Activated naive CD4-positive, alpha-beta T cell treated with Interleukin-2 at 50 U/mL for 16 hours (primary cell): ENCODE measurements around the gene ABHD17A.
A peak's percentile ranks its signal among the peaks of the same experiment; 100 is the strongest.
"Not testable (repeated sequence)": the region's sequence is repeated elsewhere in the genome, so short reads cannot be mapped to it uniquely, and the experiment has no call there.

Experiments
- DNase-seq: peaks from one replicate; pipeline ENCODE4 v3.0.0-alpha.2; 2020

Gene ABHD17A

DNA sequence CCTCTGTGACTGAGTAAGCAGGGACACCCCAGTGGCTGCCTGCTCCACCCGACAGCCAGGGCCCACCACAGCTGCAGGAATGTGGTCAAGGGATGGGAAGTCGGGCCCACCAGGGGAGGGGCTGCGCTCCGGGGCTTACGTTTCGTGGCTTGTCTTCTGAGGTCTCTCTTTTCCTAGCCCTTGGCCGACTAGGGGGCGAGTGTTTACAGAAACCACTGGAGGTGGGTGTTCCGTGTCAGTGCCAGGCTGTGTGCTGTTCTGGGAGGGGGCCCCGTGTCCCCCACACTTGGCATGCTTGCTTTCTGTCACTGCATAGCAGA, 24.4 kb upstream of the ABHD17A start:
- DNase-seq, result no peak

DNA sequence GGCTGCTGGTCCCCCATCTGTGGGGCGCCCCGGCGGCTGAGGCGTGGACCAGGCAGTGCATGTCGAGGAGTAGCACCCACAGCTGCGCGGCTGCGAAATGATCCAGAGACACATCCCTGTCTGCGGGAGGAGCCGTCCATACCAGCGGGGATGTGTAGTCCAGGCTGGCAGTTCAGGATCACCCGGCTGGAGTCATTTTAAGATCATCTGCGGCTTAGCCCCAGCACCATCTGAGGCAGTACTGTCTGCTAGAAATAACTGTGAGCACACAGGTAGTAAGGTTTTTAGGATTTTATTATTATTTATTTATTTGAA, 23.0 kb upstream of the ABHD17A start:
- no peak for DNase-seq

DNA sequence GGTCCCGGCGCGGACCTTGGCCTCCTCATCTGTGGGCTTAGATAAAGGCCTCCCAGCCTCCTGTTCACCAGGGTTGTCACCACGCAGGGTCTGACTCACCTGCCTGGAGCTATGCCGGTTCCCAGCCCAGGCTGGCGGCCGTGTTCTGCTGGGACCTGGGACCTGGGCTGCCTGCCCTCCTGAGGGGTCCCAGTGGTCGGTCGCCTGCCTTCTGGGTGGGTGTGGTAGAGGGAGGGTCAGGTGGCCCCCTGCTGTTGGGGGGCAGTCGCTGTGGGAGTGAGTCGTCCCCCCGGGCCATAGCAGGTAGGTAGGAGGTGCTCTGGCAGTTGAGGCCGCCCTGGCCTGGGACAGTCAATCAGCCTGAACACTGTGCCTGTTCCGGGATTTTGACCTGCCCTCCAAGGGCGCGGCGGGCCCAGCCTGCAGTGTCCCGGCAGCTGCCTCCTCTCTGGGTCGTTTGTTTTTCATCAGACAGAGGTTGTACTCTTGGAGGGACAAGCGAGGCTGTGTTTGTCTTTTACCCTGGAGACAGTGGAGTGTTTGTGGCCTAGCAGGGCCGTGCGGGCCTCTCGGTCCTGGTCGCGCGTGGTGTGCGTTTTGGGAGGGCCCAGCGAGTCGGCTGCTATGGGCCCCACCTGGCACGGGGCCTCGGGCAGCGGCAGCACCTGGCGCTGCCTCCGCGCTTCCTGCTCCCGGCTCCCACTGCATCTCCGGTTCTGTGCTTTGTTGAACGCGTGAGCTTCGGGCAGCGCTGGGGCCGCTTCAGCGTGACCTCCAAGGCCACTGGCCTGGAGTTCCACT, 22.5 kb upstream of the ABHD17A start:
- DNase-seq, result no peak

DNA sequence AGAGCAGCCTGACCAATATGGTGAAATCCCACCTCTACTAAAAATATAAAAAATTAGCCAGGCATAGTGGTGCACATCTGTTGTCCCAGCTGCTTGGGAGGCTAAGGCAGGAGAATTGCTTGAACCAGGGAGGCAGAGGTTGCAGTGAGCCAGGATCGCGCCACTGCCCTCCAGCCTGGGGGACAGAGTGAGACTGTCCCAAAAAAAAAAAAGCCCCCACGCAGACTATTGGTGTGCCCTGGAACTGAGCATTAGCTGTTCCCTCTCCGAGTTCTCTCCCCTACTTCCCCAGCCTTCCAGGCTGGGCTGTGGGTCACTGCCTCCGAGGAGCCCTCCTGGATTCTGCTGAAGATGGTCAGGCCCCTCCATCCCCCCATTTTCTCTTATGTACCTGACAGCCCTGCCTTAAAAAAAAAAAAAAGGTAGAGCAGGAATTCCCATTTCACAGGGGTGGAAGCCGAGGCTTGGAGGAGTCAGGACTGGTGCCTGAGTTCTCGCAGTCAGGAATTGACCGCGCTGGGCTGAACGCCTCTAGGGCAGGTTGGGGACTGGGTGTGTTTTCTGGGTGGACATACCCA, 21.8 kb upstream of the ABHD17A start:
- no peak for DNase-seq

DNA sequence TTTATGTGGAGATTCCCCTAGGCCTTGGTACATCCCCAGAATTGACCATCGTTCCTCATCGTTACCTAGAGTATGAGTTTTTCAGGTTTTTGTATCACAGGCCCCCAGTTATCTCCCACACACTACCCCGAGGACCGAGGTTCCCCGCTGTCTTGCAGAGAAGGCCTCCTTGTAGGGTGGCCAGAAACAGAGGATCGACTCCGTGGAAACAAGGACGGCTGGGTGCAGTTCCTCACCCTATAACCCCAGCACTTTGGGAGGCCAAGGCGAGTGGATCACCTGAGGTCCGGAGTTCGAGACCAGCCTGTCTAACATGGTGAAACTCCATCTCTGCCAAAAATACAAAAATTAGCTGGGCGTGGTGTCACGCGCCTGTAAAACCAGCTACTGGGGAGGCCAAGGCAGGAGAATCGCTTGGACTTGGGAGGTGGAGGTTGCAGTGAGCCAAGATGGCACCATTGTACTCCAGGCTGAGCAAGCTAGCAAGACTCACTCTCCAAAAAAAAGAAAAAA, 20.6 kb upstream of the ABHD17A start:
- DNase-seq, result no peak

DNA sequence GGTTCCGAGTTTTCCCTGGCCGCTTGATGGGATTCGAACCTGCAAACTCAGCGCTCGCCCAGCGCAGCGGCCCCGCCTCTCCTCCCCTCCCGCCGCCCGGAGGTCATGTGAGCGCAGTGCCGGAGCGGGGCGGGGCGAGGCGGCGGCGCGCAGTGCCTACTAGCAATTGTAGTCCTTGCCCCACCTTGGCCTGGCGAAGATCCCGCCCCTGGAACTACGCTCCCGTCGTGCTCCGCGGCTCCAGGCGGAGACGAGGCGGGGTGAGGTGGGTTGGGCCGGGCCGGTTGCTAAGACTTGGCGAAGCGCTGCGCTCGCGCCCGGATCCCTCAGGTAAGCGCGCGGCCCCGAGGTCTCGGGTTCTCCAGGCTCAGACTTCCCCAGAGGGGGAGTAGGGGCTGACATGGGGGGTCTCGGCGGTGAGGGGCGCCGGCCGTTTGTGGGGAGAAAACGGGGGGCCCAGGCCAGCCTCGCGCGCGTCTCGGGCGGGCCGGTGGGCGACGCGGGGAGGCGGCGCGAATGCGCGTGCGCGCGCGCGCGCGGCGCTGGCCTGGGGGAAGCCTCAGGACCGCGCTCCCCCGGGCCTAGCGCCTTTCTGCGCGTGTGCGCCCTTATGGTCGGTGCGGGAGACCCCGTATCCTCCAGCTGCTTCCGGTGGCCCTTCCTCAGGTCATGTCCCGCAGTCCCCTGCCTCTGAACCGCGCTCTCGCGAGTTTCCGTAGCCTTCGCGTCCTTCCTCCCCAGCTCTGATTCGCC, 20.0 kb upstream of the ABHD17A start, which contains the start of the genes ADAT3 and SCAMP4:
Gene ADAT3, plus strand, starts transcription at position 290 of the 753 bp plus-strand sequence. CDS start 6,649 bp downstream, outside the sequence.
Gene SCAMP4, plus strand, starts transcription at position 290 of the 753 bp plus-strand sequence. CDS start 9,621 bp downstream, outside the sequence.
- DNase-seq, result peak; percentile 99

DNA sequence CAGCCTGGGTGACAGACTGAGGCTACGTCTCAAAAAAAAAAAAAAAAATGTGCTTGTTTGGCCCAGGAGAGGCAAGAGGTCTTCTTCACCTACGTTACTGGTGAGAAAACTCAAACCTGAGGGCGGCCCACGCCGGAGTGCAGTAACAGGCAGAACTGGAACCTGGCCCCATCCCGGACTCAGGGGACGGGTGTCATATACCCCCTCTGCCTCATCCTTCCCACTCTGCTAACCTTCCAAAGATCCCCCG, 19.5 kb upstream of the ABHD17A start:
- no peak for DNase-seq

DNA sequence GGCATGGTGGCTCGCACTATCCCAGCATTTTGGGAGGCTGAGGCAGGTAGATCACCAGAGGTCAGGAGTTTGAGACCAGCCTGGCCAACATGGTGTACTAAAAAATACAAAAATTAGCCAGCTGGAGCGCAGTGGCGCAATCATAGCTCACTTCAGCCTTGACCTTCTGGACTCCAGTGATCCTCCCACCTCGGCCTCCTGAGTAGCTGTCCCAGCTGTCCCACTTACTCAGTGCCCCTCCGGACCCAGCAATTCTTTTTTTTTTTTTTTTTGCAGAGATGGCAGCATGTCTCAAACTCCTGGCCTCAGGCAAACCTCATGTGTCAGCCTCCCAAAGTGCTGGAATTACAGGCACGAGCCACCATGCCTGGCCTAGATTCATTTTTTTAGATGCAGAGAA, 17.6 kb upstream of the ABHD17A start:
- no peak for DNase-seq

DNA sequence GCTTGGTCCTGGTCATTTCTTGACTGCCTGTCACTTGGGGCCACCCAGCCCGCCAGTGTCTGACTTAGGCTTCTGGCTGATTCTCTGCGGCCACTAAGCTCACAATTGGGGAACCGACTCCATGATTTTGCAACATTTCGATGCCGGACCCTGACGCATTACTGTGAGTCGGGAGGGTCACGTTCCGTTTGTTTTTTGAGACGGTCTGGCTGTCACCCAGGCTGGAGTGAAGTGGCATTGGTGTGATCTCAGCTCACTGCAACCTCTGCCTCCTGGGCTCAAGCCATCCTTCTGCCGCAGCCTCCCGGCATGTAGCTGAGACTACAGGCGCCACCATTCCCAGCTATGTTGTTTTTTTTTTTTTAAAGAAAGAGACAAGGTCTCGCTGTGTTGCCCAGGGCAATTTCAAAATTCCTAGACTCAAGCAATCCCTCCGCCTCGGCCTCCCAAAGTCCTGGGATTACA, 16.7 kb upstream of the ABHD17A start:
- no peak for DNase-seq

DNA sequence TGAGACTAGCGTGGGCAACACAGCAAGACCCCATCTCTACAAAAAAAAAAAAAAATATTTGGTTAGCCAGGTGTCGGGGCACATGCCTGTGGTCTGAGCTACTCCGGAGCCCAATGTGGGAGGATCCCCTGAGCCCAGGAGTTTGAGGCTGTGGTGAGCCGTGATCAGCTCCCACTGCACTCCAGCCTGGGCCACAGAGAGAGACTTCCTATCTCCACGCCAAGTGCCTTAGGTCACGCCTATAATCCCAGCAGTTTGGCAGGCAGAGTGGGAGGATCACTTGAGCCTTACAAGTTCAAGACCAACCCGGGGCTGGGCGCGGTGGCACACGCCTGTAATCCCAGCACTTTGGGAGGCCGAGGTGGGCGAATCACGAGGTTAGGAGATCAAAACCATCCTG, 11.2 kb upstream of the ABHD17A start:
- no peak for DNase-seq

DNA sequence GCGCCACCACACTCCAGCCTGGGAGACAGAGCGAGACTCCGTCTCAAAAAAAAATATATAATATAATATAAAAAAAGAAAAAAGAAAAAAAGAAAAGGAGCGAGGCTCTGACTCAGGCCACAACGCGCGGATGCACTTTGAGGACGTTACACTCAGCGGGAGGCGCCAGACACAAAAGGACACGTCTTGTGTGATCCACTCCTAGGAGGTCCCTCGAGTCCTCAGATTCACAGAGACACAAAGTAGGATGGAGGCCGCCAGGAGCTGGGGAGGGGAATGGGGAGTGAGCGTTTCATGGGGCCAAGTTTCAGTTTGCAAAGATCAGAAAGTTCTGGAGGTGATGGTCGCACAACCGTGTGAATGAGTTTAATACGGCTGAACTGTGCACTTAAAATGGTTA, 8.5 kb upstream of the ABHD17A start:
- DNase-seq, result no peak

DNA sequence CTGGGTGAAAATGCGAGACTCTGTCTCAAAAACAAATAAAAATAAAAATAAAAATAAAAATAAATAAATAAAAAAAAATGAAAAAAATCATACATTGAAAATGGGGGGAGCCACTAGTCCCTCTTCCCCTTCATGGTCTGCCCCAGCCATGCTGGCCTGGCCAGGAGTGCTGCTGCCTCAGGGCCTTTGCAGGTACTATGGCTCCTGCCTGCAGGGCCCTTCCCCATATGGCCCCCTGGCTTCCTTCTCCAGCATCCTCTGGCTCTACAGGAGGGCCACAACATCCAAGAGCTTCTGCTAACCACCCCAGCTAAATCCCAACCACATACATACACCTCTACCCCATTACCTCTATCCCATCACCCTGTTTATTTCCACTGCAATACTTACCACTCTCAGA, 4.6 kb upstream of the ABHD17A start:
- DNase-seq, result no peak

DNA sequence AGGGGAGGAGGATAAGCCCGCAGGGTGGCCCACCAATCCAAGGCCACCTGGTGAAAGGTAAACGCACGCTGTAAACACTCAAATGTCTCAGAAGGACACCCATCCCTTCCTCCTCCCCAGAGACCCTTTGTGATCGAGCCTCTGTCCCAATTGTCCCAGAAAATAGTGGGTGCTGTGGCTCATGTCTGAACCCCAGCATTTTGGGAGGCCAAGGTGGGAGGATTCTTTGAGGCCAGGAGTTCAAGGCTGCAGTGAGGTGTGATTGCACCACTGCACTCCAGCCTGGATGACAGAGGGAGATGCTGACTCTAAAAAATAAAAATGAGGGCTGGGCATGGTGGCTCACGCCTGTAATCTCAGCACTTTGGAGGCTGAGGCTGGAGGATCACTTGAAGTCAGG, 3.1 kb upstream of the ABHD17A start:
- no peak for DNase-seq

DNA sequence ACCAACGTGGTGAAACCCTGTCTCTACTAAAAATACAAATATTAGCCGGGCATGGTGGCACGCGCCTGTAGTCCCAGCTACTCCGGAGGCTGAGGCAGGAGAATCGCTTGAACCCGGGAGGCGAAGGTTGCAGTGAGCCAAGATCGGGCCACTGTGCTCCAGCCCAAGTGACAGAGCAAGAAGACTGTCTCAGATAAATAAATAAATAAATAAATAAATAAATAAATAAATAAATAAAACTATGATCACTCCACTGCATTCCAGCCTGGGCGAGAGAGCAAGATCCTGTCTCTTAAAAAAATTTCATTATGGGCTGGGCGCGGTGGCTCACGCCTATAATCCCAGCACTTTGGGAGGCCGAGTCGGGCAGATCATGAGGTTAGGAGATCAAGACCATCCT, 1.1 kb upstream of the ABHD17A start:
- not testable (repeated sequence) for DNase-seq

DNA sequence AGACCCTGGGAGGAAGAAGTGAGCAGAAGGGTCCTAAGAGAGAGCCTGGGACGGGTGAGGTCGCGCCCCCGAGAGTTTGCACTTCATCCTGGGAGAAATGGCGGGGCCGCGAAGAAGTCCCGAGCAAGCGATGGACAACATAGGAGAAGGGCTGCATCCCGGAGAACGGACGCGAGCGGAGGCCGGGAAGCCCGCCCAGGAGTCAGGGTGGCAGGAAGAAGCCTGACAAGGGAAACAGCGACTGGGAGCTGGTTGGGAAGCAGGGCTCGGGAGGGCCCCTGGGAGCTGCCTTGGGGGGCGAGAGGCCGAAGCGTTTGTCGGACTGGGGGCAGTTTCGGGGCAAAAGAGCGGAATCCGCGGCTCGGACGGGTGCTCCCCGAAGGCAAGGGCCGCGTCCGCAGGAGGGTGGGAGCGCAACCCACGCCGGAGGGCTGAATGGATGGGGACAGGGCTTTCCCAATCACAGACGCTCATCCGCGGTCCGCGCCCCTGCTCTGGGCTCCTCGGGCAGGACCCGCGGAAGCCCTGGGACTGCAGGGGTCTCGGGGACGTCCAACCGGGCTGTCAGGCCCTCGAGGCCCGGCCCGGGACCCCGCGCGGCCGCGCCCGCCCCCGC, 469 bp downstream of the ABHD17A start:
- DNase-seq, result no peak

DNA sequence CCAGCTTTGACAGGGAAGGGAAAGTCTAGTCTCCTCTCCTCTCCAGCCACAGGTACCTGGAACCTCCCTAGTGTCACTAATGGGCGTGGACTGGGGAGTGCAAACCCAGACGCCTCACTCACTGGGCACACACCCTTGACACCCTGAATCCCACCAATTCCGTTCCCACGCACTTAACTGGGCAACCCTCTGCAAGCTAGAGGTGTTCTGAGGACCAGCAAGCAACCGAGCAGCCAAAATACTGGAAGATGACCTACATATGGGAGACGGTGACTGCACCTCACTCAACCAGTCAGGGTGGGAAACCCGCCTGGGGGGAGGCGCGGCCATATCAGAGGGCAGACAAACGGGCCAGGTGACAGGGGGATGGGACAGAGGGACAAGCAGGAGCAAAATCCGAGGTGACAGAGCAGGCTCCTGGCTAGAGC, 991 bp downstream of the ABHD17A start:
- peak; percentile 34 for DNase-seq

DNA sequence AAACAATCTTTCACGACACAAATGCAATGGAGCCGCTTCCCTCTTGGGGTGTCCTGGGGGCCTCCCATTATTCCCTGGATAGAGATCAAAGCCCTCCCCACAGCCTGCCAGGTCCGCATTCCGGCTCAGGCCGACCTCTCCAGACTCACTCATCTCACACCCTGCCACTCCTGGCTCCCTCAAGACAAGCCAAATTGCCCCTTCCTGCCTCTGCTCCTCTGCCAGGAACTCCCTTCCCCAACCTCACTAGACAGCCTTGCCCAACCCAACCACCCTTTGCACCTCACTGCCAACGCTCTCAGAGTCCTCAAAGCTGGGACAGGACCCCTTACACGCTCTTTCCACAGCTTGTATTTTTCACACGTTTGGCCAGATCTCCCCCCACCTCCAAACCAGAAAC, 1.5 kb downstream of the ABHD17A start:
- no peak for DNase-seq

DNA sequence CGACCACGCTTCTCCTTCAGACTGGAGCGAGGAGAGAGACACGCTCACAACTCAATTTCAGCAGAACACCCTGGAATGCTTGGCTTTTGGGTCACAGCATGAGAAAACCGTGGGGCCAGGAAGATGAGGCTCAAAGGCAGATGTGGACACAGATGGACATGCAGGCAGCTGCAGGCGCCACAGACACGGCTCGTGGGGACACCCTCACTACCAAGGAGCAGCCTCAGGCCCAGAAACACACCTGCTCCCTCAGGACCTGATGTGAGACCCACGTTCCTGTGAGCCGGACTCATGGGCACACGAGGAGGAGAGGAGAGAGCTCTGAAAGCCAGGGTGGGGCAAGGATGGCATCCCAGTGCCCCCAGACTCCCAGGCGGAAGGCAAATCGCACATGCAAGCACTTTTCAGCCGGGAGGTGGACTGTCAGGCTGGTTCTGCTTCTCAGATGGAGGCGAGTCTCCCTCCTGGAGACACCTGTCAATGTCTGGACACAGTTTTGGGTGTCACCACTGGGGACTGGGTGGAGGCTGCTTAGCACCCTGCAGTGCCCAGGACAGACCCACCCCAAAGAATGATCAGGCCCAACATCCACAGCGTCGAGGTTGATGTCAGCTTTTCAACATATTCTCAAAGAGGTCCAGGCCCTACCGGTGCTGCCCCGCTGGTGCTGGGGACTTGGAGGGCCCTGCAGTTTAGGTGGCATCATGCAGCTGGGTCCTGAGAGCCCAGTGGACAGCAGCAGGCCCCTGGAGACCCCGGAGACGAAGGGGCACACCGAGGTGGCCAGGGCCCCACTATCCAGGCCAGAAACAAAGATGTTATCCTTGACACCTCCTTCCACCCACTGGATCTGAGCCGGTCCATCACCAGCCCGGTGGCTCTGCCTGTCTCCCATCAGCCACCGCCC, 2.3 kb downstream of the ABHD17A start:
- no peak for DNase-seq

DNA sequence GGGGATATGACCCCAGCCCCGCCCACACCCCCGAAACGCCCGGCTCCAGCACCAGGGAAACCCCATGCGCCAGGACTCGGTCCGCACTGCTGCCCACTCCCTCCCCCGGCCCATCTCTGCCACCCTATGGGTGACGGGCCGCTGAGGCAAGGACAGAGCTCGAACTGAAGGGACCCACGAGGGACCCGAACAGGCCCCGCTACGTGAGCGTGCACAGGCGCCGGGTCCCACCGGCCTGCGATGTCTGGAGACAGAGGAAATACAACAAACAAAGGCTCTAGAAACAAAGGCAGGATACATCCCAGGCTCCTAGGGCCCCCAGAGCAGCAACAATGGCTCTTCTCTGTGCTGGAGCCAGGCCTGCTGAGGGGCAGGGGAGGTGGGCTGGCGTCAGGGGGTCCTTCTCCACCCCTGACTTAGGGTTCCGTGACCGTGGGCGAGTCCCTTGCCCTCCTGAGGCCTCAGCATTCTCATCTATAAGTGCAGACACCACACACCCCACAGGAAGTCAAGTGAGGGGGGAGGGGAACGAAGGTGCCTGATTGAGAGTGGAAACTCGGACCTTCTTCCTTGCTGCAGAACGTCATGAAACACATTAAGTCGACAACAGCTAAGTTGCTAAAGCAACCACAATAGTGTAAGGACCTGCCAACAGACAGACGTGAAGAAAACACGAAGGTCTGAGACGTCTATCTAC, 3.1 kb downstream of the ABHD17A start:
- DNase-seq, result peak; percentile 67

DNA sequence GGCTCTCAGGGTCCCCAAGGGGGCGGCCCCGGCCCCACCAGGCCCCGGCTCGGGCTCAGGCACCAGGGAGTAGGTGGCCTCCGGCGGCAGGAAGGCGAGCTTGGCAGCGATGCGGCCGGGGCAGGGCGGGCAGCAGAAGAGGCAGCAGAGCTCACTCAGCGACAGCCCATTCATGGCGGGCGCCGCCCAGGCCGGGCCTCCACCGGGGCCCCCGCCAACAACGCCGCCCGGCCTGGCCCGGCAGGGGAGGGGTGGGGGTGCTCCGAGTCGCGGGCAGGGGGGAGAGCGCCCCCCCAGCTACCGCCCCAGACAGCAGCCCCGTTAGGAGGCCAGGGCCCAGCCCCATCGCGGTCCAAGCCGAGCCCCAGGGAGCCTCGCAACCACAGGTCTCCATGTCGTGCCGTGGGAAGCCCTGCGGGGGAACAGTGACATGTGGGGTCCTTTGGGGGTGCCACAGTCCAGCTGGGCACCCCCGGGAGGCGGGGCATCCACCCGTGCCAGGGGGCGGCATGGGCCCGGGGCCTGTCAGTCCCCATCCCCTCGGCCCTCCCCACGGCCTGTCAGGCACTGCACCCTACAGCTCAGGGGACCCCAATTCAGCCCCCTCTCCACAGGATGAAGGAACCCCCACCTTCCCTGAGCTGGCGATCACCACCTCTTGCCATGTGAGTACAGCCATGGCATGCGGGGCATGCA, 3.8 kb downstream of the ABHD17A start:
- not testable (repeated sequence) for DNase-seq
